CD4-positive, alpha-beta T cell treated with Interleukin-17A for 1 hour (primary cell): Measurements from ENCODE around the gene MTMR8.

Experiments used
- DNase-seq: peaks from one replicate; pipeline ENCODE4 v3.0.0-alpha.2; 2020

The MTMR8 gene

DNA sequence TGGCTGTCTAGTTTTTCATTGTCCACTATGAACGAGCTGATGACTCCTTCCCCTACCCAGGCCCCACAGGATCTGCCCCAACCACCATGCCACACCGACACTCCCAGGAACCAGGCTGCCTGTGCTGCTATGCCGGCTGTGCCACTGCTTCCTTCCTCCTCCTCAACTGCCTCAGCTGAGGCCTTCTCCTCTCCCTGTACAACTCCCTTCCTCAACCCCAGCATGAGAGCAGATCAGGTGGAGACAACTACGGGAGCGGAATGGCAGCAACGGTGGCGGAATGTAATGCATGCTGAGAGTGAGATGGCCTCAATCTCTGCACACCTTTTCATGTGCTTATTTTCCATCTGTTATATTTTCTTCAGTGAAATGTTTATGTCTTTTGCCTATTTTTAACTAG is 88.5 kb downstream of the MTMR8 start:
- no peak for DNase-seq

- DNase-seq: no peak
Measured at GRCh38 chrX:64291123-64291522, 104.1 kb downstream of the MTMR8 start.

DNA sequence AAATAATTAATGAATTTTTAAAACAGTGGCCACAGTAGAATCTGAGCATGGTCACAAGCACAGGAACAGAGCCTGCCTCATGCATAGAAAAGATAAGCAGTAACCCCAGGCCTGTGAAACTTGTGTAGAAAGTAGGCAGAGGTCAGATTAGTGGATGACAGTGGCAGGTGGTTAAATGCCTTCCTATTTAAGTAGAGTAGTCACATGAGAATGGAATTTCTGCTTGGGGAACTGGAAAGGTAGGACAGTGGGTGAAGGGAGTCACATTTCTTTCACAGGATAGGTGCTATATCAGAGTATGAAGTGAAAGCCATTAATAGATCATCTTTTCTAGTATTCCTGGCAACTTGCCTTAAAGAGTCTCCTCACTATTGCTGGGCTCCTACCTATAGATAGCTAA is 130.0 kb downstream of the MTMR8 start:
- no peak for DNase-seq

- DNase-seq: no peak
Measured at GRCh38 chrX:64230123-64230970, 164.9 kb downstream of the MTMR8 start, which contains the start of gene ASB12. TSS of gene ASB12 (minus strand) at chrX:64230607. CDS start at chrX:64225650, 4,957 bp downstream.

DNA sequence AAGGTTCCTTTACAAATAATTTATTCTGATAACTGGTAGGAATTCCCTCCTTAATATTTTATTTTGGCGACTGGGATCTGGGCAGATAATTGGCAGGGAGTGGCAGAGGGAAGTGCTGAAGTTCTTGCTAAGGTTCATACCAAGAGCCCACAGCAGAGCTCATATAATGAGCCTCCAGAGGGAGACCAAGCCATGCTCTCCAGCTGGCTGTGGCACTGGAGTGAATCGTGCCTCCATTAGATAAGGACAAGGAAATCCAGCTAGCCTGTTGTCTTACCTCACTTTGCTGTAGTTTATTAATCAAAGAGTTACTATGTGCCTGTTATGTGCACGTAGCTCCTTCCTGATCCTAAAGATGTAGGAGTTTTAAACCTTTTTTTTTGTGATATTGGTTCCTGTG is 166.1 kb downstream of the MTMR8 start:
- no peak for DNase-seq
